ENCODE measurements around the gene U2SURP. TPM values are rescaled to one million over a fixed set of nuclear protein-coding genes. Genes with fewer than 3 reads are reported as not detected.

U2SURP gene
- total RNA-seq, 2 donors from 2014 or later = 139 to 160 TPM

DNA sequence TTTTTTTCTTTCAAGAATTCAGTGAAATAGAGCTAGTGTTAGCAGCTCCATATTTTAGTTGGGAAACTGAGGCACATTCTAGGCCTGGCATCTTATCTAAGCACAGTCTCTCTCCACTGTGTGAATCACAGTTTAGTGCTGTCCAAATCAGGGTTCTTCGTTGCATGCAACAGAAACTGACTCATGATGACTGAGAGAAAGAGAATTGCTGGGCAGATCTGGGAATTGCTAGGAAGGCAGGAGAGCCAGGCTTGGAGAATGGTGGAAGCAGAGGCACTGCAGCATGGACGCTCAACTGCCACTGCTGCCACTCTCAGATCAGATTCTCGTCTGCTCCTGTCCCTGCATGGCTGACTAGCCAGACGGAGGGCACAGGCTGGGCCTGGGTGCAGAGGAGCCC is 77.5 kb downstream of the U2SURP start:
- Mint-ChIP-seq H3K27me3 (ENCODE audit: insufficient read depth) (no peaks in the 10 kb centered on the region), H3K36me3 (ENCODE audit: low read depth) (peaks cover 2% of the 10 kb centered on the region), H3K27ac (no peak overlapping the region), H3K4me3 (no peak overlapping the region), H3K4me1 (peaks cover 6% of the 10 kb centered on the region), H3K9me3 (peaks cover 5% of the 10 kb centered on the region)
- H3K36me3 ChIP-seq (ENCODE audit: control insufficient read depth, insufficient read depth, low read length) = no peaks in the 10 kb centered on the region
- no peak overlapping the region for H3K9ac ChIP-seq (ENCODE audit: extremely low read depth, low read length, poor library complexity, severe bottlenecking)
- no peaks in the 10 kb centered on the region for H3K9me3 ChIP-seq (ENCODE audit: control insufficient read depth, low read length)
- no peak for DNase-seq
- no peak overlapping the region for H3K27ac ChIP-seq (ENCODE audit: low read depth, low read length)
- no peaks in the 10 kb centered on the region for H3K27me3 ChIP-seq (ENCODE audit: control insufficient read depth, insufficient read depth, low read length, poor library complexity, severe bottlenecking)
- H3K4me1 ChIP-seq (ENCODE audit: control insufficient read depth, insufficient read depth, low read length) = no peaks in the 10 kb centered on the region
- H3K4me3 ChIP-seq (ENCODE audit: low read length) = no peak overlapping the region
- 88 to 89% methylated on average over 4 of the region's 4 CpGs for WGBS, 2 experiments (ENCODE audit: insufficient coverage in 1 of 2, insufficient read length in 1 of 2)
- TF ChIP-seq, protein P1, sequence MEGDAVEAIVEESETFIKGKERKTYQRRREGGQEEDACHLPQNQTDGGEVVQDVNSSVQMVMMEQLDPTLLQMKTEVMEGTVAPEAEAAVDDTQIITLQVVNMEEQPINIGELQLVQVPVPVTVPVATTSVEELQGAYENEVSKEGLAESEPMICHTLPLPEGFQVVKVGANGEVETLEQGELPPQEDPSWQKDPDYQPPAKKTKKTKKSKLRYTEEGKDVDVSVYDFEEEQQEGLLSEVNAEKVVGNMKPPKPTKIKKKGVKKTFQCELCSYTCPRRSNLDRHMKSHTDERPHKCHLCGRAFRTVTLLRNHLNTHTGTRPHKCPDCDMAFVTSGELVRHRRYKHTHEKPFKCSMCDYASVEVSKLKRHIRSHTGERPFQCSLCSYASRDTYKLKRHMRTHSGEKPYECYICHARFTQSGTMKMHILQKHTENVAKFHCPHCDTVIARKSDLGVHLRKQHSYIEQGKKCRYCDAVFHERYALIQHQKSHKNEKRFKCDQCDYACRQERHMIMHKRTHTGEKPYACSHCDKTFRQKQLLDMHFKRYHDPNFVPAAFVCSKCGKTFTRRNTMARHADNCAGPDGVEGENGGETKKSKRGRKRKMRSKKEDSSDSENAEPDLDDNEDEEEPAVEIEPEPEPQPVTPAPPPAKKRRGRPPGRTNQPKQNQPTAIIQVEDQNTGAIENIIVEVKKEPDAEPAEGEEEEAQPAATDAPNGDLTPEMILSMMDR (conservative IDR thresholded peaks at IDR 0.05) = no peak

DNA sequence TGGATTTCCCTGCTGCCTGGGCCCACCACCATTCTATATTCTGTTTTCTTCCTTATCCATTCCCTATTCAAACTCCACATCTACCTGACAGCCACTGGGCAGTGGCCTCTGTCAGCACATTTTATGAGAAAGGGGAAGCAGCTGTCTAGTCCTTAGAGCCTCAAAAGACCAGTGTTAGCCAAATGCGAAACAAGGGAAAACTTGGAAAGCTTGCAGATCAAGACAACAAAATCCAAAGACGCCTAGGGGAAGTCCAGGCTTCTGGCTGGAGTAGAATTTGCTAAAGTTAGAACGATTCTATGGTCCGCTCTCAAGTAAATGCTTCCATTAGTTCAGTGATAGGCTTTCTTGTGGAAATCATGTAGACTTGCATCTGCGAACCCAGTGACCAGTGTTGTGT is 78.8 kb downstream of the U2SURP start:
- H3K27me3 Mint-ChIP-seq (ENCODE audit: insufficient read depth) = no peaks in the 10 kb centered on the region
- H3K36me3 Mint-ChIP-seq (ENCODE audit: low read depth) = peaks cover 7% of the 10 kb centered on the region

GRCh38 chr3:143081365-143081764 is 80.0 kb downstream of the U2SURP start:
- Histone ChIP-seq H3K27me3 (ENCODE audit: control insufficient read depth, insufficient read depth, low read length, poor library complexity, severe bottlenecking) (no peaks in the 10 kb centered on the region), H3K36me3 (ENCODE audit: control insufficient read depth, insufficient read depth, low read length) (no peaks in the 10 kb centered on the region), H3K9ac (ENCODE audit: extremely low read depth, low read length, poor library complexity, severe bottlenecking) (no peak overlapping the region), H3K4me1 (ENCODE audit: control insufficient read depth, insufficient read depth, low read length) (no peaks in the 10 kb centered on the region), H3K4me3 (ENCODE audit: low read length) (no peak overlapping the region), H3K9me3 (ENCODE audit: control insufficient read depth, low read length) (peaks cover 4% of the 10 kb centered on the region), H3K27ac (ENCODE audit: low read depth, low read length) (no peak overlapping the region)
- no peak for DNase-seq
- Mint-ChIP-seq H3K4me1 (no peaks in the 10 kb centered on the region), H3K27me3 (ENCODE audit: insufficient read depth) (no peaks in the 10 kb centered on the region), H3K36me3 (ENCODE audit: low read depth) (peaks cover 7% of the 10 kb centered on the region), H3K9me3 (peaks cover 16% of the 10 kb centered on the region), H3K4me3 (no peak overlapping the region), H3K27ac (no peak overlapping the region)
- TF ChIP-seq, protein P1 (conservative IDR thresholded peaks at IDR 0.05) = no peak
- no CpG with 5 or more reads among the region's 1 CpG for WGBS, 2 experiments (ENCODE audit: insufficient coverage in 1 of 2, insufficient read length in 1 of 2)

More for the DNA sequence above, 78.8 kb downstream of the U2SURP start:
- Histone ChIP-seq H3K4me1 (ENCODE audit: control insufficient read depth, insufficient read depth, low read length) (no peaks in the 10 kb centered on the region), H3K36me3 (ENCODE audit: control insufficient read depth, insufficient read depth, low read length) (no peaks in the 10 kb centered on the region), H3K9me3 (ENCODE audit: control insufficient read depth, low read length) (peaks cover 4% of the 10 kb centered on the region), H3K27me3 (ENCODE audit: control insufficient read depth, insufficient read depth, low read length, poor library complexity, severe bottlenecking) (no peaks in the 10 kb centered on the region), H3K4me3 (ENCODE audit: low read length) (no peak overlapping the region), H3K9ac (ENCODE audit: extremely low read depth, low read length, poor library complexity, severe bottlenecking) (no peak overlapping the region), H3K27ac (ENCODE audit: low read depth, low read length) (no peak overlapping the region)
- WGBS, 2 experiments (ENCODE audit: insufficient coverage in 1 of 2, insufficient read length in 1 of 2) = 90 to 95% methylated on average over 4 to 5 of the region's 5 CpGs
- Mint-ChIP-seq H3K4me3 (no peak overlapping the region), H3K27ac (no peak overlapping the region), H3K4me1 (no peaks in the 10 kb centered on the region), H3K9me3 (peaks cover 14% of the 10 kb centered on the region)
- TF ChIP-seq, protein P1 (conservative IDR thresholded peaks at IDR 0.05) = no peak
- DNase-seq = no peak

Measured in endodermal cell (in vitro differentiated cells).